HG03342 (cell line): ENCODE data around the gene RASL12.
"Not testable (repeated sequence)": the region's sequence is repeated elsewhere in the genome, so short reads cannot be mapped to it uniquely, and the experiment has no call there.

ENCODE experiments used
- ATAC-seq: cut with Tn5 transposase; IDR thresholded peaks from one replicate; pipeline ENCODE4 v1.9.1; 2021; ENCODE audit warnings: mild to moderate bottlenecking, moderate library complexity; ENCODE audit not compliant: unreplicated experiment

RASL12 gene

DNA sequence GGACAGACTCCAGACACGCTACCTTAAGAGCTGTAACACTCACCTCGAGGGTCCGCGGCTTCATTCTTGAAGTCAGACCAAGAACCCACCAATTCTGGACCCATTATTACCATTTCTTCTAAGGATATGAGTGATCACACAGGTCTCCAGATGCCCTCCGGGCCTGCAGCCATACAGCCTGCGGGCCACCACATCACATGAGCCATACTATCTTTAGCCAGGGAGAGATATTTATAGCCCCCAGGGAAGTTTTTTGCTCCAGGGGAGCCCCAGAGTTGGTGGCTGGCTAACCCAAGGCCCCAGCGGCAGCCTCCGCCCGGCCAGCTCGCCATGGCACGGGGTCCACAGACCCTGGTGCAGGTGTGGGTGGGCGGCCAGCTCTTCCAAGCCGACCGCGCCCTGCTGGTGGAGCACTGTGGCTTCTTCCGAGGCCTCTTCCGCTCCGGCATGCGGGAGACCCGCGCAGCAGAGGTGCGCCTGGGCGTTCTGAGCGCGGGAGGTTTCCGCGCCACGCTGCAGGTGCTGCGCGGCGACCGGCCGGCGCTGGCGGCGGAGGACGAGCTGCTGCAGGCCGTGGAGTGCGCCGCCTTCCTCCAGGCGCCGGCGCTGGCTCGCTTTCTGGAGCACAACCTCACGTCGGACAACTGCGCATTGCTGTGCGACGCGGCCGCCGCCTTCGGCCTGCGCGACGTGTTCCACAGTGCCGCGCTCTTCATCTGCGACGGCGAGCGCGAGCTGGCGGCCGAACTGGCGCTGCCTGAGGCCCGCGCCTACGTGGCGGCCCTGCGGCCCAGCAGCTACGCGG lies 8.9 kb upstream of the RASL12 start, which contains the start of gene KBTBD13:
Gene KBTBD13 (plus strand): TSS at position 261 of the 805 bp plus-strand sequence. CDS start 70 bp downstream, at position 331.
- no peak for ATAC-seq

- not testable (repeated sequence) for ATAC-seq
Observed at GRCh38 chr15:65075607-65076395, 8.0 kb upstream of the RASL12 start.

DNA sequence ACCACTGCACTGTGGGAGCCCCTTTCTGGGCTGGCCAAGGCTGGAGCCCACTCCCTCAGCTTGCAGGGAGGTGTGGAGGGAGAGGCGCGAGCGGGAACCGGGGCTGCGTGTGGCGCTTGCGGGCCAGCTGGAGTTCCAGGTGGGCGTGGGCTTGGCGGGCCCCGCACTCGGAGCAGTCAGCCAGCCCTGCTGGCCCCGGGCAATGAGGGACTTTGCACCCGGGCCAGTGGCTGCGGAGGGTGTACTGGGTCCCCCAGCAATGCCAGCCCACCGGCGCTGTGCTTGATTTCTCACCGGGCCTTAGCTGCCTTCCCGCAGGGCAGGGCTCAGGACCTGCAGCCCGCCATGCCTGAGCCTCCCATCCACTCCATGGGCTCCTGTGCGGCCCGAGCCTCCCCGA lies 7.2 kb upstream of the RASL12 start:
- not testable (repeated sequence) for ATAC-seq

DNA sequence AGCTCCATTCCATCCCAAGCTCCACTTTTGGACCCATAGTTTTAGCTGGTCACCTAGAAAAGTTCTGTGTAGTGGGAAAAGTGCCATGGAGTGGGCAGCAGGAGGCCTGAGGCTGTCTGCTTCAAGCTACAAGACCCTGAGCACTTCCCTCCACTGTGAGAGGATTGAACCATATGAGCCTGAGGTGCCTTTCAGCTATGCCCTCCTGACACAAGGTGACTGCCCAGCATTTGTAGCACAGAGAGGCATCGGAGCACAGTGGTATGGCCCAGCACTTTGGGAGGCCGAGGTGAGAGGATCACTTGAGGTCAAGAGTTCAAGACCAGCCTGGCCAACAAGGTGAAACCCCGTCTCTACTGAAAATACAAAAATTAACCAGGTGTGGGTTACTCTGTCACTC lies 4.8 kb upstream of the RASL12 start:
- ATAC-seq, result no peak

DNA sequence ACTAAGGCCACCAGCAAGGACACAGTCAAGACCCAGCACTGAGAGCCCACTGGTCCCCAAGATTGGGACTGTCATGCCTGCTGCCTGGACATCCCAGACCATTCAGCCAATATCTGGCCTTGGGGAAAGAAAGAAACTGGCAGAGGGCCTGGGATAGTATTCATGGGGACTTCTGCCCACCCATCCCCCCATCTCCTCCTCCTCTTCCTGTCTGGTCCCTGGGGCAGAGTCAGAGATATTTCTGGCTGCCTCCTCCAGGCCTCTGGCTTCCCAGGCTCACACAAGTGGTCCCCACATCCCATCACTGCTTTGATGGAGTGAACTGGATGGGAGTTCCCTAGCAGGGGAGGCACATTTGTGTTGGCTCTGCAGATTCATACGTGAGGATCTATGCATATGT lies 4.2 kb upstream of the RASL12 start:
- ATAC-seq, result no peak

GRCh38 chr15:65071381-65071811 lies 3.6 kb upstream of the RASL12 start:
- ATAC-seq, result no peak

DNA sequence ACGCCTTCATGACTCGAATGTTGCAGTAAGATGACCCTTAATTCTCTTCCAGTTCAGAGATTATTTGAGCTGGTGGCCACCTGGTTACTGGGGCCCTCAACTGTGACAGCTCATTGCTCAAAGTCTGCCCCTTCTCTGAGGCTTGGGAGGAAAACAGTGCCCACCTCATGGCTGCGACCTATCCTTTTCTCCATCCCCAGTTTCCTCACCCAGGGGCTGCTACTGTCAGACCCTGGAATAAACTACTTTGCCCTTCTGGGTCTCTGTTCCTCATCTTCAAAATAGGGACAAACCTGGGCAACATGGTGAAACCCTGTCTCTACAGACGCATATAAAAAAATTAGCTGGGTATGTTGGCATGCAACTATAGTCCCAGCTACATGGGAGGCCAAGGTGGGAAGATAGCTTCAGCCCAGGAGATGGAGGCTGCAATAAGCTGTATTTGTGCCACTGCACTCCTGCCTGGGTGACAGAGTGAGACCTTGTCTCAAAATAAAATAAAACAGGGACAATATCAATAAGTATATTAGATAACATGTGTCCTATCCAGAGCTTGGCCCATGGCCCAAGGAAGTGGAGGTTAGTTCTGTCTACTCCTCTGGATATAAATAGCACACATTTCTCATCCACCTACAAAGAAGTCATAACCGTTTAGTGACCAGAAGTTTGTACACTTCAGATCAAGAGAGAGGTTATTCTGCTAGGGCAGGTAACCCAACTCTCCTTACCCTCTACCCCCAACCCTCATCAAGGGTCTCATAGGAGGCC lies 2.2 kb upstream of the RASL12 start:
- no peak for ATAC-seq

DNA sequence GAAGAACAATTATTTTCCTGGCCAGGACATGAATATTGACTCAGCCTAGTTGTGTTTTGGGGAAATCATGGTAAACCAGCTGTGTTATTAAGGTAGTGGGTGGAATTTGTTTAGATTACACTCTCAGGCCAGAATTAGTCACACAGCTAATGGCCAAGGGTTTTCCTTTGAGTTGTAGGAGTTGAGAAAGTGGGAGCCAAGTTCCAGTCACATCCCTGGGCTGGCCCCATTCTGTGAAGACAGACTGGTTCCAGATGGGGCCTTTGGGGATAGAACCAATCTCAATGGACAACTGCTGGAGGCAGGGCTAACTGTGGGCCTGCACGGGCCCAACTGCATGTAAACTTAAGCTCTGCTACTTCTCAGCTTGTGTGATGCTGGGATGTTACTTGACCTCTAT lies 1.4 kb upstream of the RASL12 start:
- ATAC-seq, result no peak

DNA sequence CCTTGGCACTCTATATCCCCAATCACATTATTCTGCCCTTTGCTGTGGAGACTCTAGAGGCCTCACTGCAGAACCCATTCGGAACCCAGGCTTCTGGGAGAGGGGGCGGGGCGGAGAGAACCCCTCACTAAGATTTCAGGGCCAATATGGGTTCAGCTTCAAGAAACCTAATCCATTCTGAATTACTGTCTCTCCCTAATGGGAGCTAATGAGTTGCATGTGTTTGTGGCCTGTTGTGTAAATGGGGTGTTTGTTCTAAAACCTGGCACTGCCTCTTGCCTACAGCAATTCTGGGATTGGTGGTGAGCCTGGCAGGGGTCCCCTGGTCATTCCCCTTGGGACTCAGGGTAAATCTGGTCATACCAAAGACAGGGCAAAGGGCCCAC lies 605 bp upstream of the RASL12 start:
- no peak for ATAC-seq

- ATAC-seq, result no peak
Observed at GRCh38 chr15:65067317-65067644, 510 bp downstream of the RASL12 start.

DNA sequence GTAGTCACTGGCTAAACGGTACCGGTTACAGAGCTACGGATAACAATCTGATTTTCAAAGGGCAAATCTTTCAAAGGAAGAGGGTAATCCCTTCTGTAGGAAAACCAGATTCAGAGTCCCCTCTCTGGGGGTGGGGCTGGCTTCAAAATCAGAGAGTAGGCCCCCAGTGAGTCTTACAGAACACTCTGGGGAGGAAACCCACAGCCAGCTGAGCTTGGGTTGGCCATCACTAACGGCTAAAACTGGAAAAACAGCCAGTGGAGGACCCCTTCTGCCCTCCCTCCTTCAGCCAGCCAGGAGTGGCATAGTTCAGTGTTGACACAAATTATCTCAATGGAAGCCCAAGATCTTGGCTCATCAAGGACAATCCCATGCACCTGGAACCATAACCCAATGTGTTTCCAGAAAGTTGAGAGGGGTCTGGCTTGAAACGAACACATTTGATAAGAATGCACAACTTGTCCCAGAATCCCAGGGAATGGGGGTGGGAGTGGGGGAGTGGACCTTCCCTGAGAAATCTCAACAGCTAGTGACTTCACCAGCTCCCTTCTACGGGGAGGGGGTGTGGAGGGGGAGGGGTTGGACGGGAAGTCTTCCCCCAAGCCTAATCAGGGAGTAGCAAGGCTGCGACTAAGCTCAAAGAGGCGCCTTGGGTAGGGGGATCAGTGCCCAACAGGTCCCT lies 1.0 kb downstream of the RASL12 start:
- ATAC-seq, result no peak

- ATAC-seq, result no peak
Observed at GRCh38 chr15:65066001-65066634, 1.7 kb downstream of the RASL12 start.

GRCh38 chr15:65062726-65063125 lies 5.1 kb downstream of the RASL12 start:
- no peak for ATAC-seq

- no peak for ATAC-seq
Observed at GRCh38 chr15:65062061-65062460, 5.7 kb downstream of the RASL12 start.

DNA sequence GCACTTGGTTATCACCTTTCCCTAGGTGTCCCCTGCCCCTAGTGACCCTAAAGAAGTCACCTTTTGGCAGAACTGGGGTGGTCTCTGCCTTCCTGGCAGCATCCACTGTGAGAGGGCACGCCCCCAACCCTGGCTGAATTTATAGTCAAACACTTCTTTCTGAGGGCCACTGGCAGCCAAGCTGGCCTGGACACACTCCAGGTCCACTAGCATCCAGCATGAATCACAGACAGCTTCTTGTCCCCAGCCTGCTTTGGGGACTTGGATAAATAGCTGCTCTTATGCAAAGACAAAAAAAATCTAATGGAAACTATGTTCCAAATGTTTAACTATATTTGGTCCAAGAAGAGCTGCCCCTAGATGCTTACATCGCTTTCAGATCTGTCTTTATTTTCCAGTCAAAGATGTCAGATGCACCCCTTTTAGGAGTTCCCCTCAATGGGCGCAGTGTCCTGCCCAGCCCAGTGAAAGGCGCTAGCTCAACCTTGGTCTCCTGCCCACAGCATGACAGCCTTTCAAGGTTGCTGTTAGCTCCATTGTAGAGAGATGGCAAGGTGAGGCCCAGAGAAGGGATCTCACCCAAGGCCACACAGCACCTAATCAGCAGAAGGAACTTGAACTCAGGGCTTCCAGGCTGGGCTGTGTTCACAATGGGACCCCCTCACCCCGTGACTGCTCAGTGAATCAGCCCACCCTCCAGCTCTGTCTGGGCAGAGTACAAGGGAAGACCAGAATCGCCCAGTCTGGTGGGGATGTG lies 7.0 kb downstream of the RASL12 start:
- no peak for ATAC-seq

DNA sequence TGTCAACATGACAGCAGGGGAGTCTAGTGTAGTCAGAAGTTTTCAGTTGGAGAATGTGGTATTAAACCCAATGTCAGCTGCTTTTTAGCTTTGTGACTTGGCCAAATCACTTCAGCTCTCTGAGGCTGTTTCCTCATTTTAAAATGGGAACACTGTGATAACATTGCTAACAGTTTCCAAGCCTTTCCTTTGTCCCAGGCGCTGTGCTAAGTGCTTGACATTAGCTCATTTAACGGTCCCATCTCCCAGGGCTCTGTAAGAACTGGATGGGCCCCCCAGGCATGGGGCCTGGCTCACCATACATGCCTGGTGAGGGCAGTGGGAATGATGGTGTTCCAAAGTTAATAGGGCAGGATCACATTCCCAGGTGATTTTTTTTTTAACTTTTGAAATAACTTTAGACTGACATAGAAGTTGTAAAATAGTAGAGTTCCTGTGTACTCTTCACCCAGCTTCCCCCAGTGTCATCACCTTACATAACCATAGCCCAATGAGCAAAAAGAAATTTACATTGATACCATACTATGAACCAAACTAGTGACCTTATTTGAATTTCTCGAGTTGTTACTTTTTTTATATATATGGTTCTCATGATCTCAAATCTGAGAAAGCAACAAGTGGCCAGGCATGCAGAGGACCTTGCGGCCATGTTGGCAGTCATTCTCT lies 7.7 kb downstream of the RASL12 start:
- no peak for ATAC-seq

DNA sequence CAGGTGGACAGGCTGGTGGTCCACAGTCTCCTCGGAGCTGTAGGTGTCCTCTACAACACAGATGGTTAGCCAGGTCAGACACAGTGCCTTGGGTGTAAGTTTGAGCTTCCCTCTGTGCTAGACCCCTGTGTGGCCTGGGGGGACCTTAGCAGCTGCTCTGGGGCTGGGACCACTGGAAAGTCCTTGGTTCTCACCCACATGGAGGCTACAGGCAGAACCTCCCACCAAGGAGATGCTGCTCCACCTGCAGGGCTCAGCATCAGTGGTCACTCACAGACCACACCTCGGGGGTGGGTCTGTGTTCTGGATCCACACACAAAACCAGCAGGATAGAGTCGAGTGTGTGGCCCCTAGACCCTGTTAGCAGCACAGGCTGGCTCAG lies 8.4 kb downstream of the RASL12 start:
- no peak for ATAC-seq

- no peak for ATAC-seq
Observed at GRCh38 chr15:65058394-65059368, 9.1 kb downstream of the RASL12 start.
